ENCODE data around the gene FIGNL1.
A peak's percentile ranks its signal among the peaks of the same experiment; 100 is the strongest.

Gene FIGNL1

GRCh38 chr7:50449881-50450589 is at the start of gene FIGNL1:
TSS of gene FIGNL1 (minus strand) at chr7:50450350. CDS start at chr7:50447287, 3,063 bp downstream.
- DNase-seq: peak; percentile 81 to 91

DNA sequence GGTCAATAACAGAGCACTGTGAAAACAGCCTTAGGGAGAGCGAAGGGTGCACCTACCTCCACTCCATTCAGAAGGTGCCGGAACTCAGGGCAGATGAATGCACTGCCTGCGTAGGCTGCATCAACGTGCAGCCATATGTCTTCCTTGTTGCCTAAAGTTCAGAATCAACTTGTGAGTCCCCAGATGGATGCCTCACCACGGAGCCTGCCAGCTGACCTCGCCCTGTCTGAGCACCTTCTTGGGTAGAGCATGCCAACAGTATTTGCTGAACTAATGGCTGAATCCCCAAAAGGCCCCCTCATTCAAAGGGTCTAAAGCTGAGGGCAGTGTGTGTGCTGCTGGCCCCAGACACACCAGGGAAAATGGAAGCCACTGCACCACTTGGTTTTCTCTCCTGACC is 48.9 kb upstream of the FIGNL1 start:
- no peak for DNase-seq

- DNase-seq: no peak
These were observed 47.8 kb upstream of the FIGNL1 start for GRCh38 chr7:50497968-50498367.

- DNase-seq: no peak
These were observed 47.0 kb upstream of the FIGNL1 start for GRCh38 chr7:50497068-50497642.

- no peak for DNase-seq
These were observed 46.4 kb upstream of the FIGNL1 start for GRCh38 chr7:50496569-50496968.

GRCh38 chr7:50495746-50496145 is 45.6 kb upstream of the FIGNL1 start:
- DNase-seq: no peak

DNA sequence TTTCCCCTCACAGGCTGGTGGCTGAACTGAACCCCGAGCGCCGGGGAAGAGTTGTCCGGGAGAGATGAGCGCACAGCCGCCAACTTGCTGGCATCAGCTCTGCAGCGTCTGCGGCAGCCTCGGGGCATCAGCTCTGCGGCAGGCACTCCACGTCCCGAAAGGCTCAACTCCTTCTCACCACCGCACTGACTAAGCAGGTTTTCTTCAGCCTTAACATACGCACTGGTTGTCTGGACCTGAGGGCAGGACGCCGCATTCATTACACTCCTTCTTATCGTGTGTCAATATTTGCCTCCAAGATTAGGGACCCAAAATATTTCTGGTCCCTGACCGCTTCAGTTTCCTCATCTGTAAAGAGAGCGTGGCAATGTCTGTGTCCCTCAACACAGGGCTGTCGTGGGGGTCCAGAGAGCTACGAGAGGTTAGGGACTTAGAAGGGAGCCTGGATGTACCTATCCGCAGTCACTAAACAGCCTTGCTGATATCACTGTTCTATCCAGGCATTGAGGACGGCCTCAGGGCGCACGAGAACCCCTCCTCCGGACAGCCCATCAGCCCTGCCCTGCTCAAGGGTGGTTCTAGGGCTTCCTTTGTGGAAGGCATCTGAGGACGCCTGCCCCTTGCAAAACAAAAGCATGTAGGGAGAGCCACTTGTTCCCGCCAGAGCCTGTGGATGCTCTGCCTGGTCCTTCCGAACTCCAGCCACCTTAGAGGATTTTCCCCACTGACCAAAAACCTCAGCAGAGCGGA is 42.8 kb upstream of the FIGNL1 start:
- DNase-seq: no peak

GRCh38 chr7:50491943-50492342 is 41.8 kb upstream of the FIGNL1 start:
- DNase-seq: no peak

- no peak for DNase-seq
These were observed 41.1 kb upstream of the FIGNL1 start for GRCh38 chr7:50491209-50491608.

DNA sequence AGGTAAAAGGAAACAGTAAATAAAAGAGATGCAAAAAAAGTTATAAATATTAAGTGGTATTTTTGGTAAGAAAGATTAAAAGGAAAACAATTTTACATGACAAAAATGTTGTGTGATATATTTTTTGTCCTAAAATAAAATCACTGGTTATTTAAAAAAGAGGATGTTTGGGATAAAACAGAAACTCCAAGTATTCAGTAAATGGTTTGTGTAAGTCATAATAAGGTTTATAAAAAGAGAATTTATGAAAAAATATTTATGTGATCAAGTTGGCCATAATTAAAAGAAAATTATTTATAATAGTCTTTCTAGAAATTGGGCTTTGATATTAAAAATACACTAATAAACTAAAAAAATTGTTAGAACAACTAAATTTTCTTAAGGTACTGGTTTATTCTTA is 38.2 kb upstream of the FIGNL1 start:
- DNase-seq: no peak

- no peak for DNase-seq
These were observed 36.4 kb upstream of the FIGNL1 start for GRCh38 chr7:50486512-50486911.

DNA sequence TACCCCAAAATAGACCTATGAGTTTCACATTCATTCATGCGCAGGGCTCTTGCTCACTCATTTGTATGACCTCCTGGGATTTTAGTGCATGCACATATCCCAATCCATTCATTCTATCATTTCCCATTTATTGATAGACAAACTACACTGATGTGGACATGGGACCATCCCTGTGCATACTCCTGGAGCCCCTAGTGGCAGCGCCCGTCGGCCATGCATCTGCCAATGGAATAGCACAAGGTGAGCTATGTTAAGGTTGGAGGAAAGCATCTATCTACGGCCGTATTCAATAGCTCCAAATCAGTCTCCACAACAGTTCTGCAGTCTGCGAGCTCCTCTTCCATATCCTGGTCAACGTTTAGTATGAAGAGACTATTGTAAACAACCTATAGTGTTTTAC is 31.7 kb upstream of the FIGNL1 start:
- peak in 1 of 2 experiments; percentile 19 for DNase-seq

DNA sequence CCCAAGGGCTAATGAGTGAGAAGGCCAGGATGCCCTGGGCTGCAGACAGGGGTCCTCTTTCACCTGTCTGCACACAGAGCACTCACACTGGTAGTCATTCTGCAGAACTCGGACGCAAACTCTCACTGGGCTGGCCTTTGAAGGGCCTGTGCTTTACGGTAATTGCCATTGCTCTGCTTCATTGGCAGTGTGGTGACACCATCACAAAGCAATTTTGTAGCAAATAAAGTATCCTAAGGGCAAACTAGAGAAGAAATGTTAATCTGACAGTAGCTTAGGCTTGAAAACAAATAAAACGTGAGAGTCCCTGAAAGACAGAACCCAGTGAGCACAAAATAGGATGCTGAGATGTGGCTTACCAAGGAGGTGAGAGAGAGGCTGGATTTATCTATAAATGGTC is 30.6 kb upstream of the FIGNL1 start:
- no peak for DNase-seq

DNA sequence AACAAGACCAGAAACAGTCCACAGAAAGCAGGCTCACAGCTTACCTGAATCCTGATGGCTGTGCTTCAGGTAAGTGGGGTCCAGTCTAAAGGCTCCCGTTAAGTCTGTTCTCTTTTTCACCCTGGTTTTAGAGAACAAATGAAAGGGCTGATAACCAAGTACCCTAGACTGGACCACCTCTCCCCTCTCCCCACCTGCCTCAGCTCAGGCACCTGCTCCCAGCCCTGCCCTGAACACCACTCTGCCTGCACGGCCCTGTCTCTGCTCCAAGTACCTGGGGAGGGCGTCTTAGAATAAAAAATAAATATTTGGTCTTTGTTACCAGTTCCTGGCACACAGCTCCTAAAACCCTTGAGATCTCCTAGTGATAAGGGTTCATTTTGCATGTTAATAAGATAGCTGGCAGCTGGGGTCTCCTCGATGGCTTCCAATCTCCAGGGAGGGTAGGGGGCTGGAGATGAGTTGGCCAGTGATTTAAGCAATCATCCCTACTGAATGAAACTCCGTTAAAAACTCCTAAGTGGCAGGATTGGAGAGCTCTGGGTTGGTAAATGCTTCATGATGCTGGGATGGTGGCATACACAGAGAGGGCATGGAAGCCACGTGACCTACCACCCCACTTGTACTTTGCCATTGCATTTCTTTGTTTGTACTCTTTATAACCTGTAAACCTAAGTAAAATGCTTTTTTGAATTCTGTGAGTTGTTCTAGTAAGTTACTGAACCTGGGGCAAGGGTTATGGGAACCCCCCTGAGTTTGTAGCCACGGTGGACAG is 29.8 kb upstream of the FIGNL1 start:
- DNase-seq: no peak

- peak; percentile 22 to 60 for DNase-seq
These were observed 27.5 kb upstream of the FIGNL1 start for GRCh38 chr7:50477640-50478039.

- no peak for DNase-seq
These were observed 26.9 kb upstream of the FIGNL1 start for GRCh38 chr7:50476953-50477625.

DNA sequence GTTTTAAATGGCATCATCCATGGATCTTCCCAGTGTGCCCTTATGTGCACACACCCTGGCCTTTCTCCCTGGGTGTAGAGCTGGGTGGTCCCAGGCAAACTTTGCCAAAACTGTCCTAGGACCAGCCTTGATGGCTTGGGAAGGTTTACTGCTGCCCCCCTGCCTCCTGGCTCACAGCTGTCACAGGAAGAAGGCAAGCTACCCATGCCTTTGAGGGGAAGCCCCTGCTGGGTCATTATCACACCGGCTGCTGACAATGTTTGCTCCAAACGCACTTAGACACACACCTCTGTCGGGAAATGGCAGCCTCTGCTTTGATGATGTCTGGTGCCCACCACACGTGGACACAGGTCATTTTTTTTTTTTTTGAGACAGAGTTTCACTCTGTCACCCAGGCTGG is 25.2 kb upstream of the FIGNL1 start:
- DNase-seq: peak; percentile 51 to 84

DNA sequence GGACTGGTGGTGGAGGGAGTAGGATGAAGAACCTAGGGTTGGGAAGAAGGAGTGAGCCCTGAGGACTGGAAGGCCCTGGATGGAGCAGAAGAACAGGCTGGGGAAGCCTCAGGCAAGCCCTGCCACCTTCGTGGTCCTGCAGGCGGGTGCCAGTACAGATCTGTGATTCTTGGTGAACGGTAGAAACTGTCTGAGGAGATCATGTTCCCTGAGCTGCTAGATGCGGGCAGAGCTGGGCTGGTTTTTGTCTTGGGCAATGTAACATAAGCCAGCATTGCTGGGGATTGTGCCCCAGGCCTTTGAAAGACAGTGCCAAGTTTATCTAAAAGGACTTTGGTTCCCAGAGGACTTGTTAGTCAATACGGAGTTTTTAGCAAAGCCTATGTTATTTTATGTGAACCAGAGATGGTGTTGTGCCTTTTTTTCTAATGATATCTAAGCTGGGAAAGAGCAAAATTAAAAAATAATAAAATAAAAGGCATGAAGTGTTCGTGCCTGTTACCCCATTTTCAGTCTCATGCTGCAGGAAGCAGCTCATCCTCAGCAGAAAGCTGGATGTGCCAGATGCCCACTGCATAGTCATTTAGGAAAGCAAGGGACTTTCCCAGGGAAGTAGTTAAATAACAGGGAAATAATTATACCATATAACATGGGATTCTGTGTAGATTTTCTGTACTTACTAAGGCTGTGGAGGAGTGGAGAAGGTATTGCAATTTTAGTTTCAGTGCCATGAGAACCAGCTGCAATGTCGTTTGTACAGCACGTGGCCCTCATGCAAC is 24.4 kb upstream of the FIGNL1 start:
- DNase-seq: no peak

GRCh38 chr7:50473531-50473930 is 23.4 kb upstream of the FIGNL1 start:
- DNase-seq: no peak

GRCh38 chr7:50472427-50472826 is 22.3 kb upstream of the FIGNL1 start:
- no peak for DNase-seq

- peak in 1 of 2 experiments; percentile 58 for DNase-seq
These were observed 21.8 kb upstream of the FIGNL1 start for GRCh38 chr7:50471970-50472369.
